Stimulated activated memory B cell treated with anti-CD40 and anti-IgM and Interleukin-4, amounts not matched to agents 10 μg/mL and 1 μg/mL and 100 μg/mL, for 72 hours (primary cell): Measurements from ENCODE around the gene CADM2.
"Not testable (repeated sequence)": the region's sequence is repeated elsewhere in the genome, so short reads cannot be mapped to it uniquely, and the experiment has no call there.

ENCODE experiments used
- ATAC-seq: fragments of 150-1000 bp; cut with Tn5 transposase; 2 replicates; pipeline ENCODE4 v1.10.0; 2021
- H3K27ac Mint-ChIP-seq: one replicate; pipeline ENCODE4 v1.8.0; 2022; ENCODE audit warnings: mild to moderate bottlenecking, mixed read lengths
- H3K27me3 Mint-ChIP-seq: one replicate; pipeline ENCODE4 v1.8.0; 2022; ENCODE audit warnings: mixed read lengths
- H3K36me3 Mint-ChIP-seq: one replicate; pipeline ENCODE4 v1.8.0; 2022; ENCODE audit warnings: mixed read lengths
- H3K4me1 Mint-ChIP-seq: one replicate; pipeline ENCODE4 v1.8.0; 2022; ENCODE audit warnings: mixed read lengths
- H3K4me3 Mint-ChIP-seq: one replicate; pipeline ENCODE4 v1.8.0; 2022; ENCODE audit warnings: mild to moderate bottlenecking, moderate library complexity, mixed read lengths
- H3K9me3 Mint-ChIP-seq: one replicate; pipeline ENCODE4 v1.8.0; 2022; ENCODE audit warnings: mixed read lengths

The CADM2 gene

GRCh38 chr3:85475346-85475745 is 516.6 kb downstream of the CADM2 start:
- no peak overlapping the region for H3K4me3 Mint-ChIP-seq
- H3K36me3 Mint-ChIP-seq = no peaks in the 10 kb centered on the region
- ATAC-seq = no peak
- no peaks in the 10 kb centered on the region for H3K9me3 Mint-ChIP-seq
- no peak overlapping the region for H3K27ac Mint-ChIP-seq
- no peaks in the 10 kb centered on the region for H3K27me3 Mint-ChIP-seq
- H3K4me1 Mint-ChIP-seq = no peaks in the 10 kb centered on the region

GRCh38 chr3:85476891-85477495 is 518.2 kb downstream of the CADM2 start:
- Mint-ChIP-seq H3K27me3 (no peaks in the 10 kb centered on the region), H3K9me3 (no peaks in the 10 kb centered on the region), H3K4me3 (no peak overlapping the region), H3K36me3 (no peaks in the 10 kb centered on the region), H3K4me1 (no peaks in the 10 kb centered on the region), H3K27ac (no peak overlapping the region)
- no peak for ATAC-seq

GRCh38 chr3:85481411-85482212 is 522.8 kb downstream of the CADM2 start:
- no peaks in the 10 kb centered on the region for H3K9me3 Mint-ChIP-seq
- no peak for ATAC-seq
- no peak overlapping the region for H3K4me3 Mint-ChIP-seq
- no peak overlapping the region for H3K27ac Mint-ChIP-seq
- H3K36me3 Mint-ChIP-seq = no peaks in the 10 kb centered on the region
- H3K4me1 Mint-ChIP-seq = no peaks in the 10 kb centered on the region
- no peaks in the 10 kb centered on the region for H3K27me3 Mint-ChIP-seq

- Mint-ChIP-seq H3K27ac (no peak overlapping the region), H3K9me3 (peaks cover under 1% of the 10 kb centered on the region), H3K4me1 (no peaks in the 10 kb centered on the region), H3K4me3 (no peak overlapping the region), H3K27me3 (no peaks in the 10 kb centered on the region), H3K36me3 (no peaks in the 10 kb centered on the region)
- ATAC-seq = no peak
Measured at GRCh38 chr3:85482213-85482490, 523.4 kb downstream of the CADM2 start.

- Mint-ChIP-seq H3K9me3 (peaks cover 3% of the 10 kb centered on the region), H3K4me1 (no peaks in the 10 kb centered on the region), H3K27ac (no peak overlapping the region), H3K36me3 (no peaks in the 10 kb centered on the region), H3K27me3 (no peaks in the 10 kb centered on the region), H3K4me3 (no peak overlapping the region)
- ATAC-seq = no peak
Measured at GRCh38 chr3:85483986-85484385, 525.2 kb downstream of the CADM2 start.

- Mint-ChIP-seq H3K4me1 (no peaks in the 10 kb centered on the region), H3K27ac (no peak overlapping the region), H3K36me3 (no peaks in the 10 kb centered on the region), H3K9me3 (peaks cover 3% of the 10 kb centered on the region), H3K4me3 (no peak overlapping the region), H3K27me3 (no peaks in the 10 kb centered on the region)
- ATAC-seq = no peak
Measured at GRCh38 chr3:85487375-85487774, 528.6 kb downstream of the CADM2 start.

- Mint-ChIP-seq H3K27me3 (no peaks in the 10 kb centered on the region), H3K4me1 (no peaks in the 10 kb centered on the region), H3K27ac (no peak overlapping the region), H3K4me3 (no peak overlapping the region), H3K36me3 (no peaks in the 10 kb centered on the region), H3K9me3 (peaks cover 2% of the 10 kb centered on the region)
- ATAC-seq = no peak
Measured at GRCh38 chr3:85495602-85496001, 536.8 kb downstream of the CADM2 start.

GRCh38 chr3:85498177-85498576 is 539.4 kb downstream of the CADM2 start:
- Mint-ChIP-seq H3K27ac (no peak overlapping the region), H3K36me3 (no peaks in the 10 kb centered on the region), H3K27me3 (no peaks in the 10 kb centered on the region), H3K4me3 (no peak overlapping the region), H3K9me3 (peaks cover 2% of the 10 kb centered on the region), H3K4me1 (no peaks in the 10 kb centered on the region)
- ATAC-seq = no peak

- H3K27me3 Mint-ChIP-seq = no peaks in the 10 kb centered on the region
- no peaks in the 10 kb centered on the region for H3K9me3 Mint-ChIP-seq
- ATAC-seq = no peak
- H3K36me3 Mint-ChIP-seq = no peaks in the 10 kb centered on the region
- H3K4me1 Mint-ChIP-seq = no peaks in the 10 kb centered on the region
- no peak overlapping the region for H3K4me3 Mint-ChIP-seq
- no peak overlapping the region for H3K27ac Mint-ChIP-seq
Measured at GRCh38 chr3:85502148-85502875, 543.5 kb downstream of the CADM2 start.

- H3K27me3 Mint-ChIP-seq, H3K9me3 Mint-ChIP-seq, H3K36me3 Mint-ChIP-seq, ATAC-seq, H3K4me1 Mint-ChIP-seq, H3K27ac Mint-ChIP-seq: not testable (repeated sequence)
- H3K4me3 Mint-ChIP-seq = peak overlapping the region; percentile 46
Measured at GRCh38 chr3:85504129-85504784, 545.5 kb downstream of the CADM2 start.

- not testable (repeated sequence) for ATAC-seq, H3K4me3 Mint-ChIP-seq, H3K27ac Mint-ChIP-seq, H3K36me3 Mint-ChIP-seq, H3K27me3 Mint-ChIP-seq, H3K9me3 Mint-ChIP-seq, H3K4me1 Mint-ChIP-seq
Measured at GRCh38 chr3:85504785-85505511, 546.2 kb downstream of the CADM2 start.

- H3K27me3 Mint-ChIP-seq, H3K4me1 Mint-ChIP-seq, H3K4me3 Mint-ChIP-seq, H3K27ac Mint-ChIP-seq, H3K9me3 Mint-ChIP-seq, ATAC-seq, H3K36me3 Mint-ChIP-seq: not testable (repeated sequence)
Measured at GRCh38 chr3:85507052-85507451, 548.3 kb downstream of the CADM2 start.

- Mint-ChIP-seq H3K9me3 (no peaks in the 10 kb centered on the region), H3K4me3 (no peak overlapping the region), H3K4me1 (no peaks in the 10 kb centered on the region), H3K27ac (no peak overlapping the region), H3K27me3 (no peaks in the 10 kb centered on the region), H3K36me3 (no peaks in the 10 kb centered on the region)
- ATAC-seq = no peak
Measured at GRCh38 chr3:85508659-85509058, 549.9 kb downstream of the CADM2 start.

GRCh38 chr3:85516146-85516545 is 557.4 kb downstream of the CADM2 start:
- H3K4me3 Mint-ChIP-seq = no peak overlapping the region
- H3K27ac Mint-ChIP-seq = no peak overlapping the region
- no peak for ATAC-seq
- H3K27me3 Mint-ChIP-seq = no peaks in the 10 kb centered on the region
- no peaks in the 10 kb centered on the region for H3K36me3 Mint-ChIP-seq
- H3K4me1 Mint-ChIP-seq = no peaks in the 10 kb centered on the region
- H3K9me3 Mint-ChIP-seq = no peaks in the 10 kb centered on the region

GRCh38 chr3:85524104-85524503 is 565.3 kb downstream of the CADM2 start:
- Mint-ChIP-seq H3K27ac (no peak overlapping the region), H3K27me3 (no peaks in the 10 kb centered on the region), H3K4me3 (no peak overlapping the region), H3K36me3 (no peaks in the 10 kb centered on the region), H3K4me1 (no peaks in the 10 kb centered on the region), H3K9me3 (no peaks in the 10 kb centered on the region)
- no peak for ATAC-seq
